ENCODE measurements around the gene COL5A3.

- TF ChIP-seq CTCF (IDR thresholded peaks at IDR 0.05; ENCODE audit: poor library complexity), result no peak
- TF ChIP-seq EZH2 (IDR thresholded peaks at IDR 0.05; ENCODE audit: borderline replicate concordance), result no peak
- TF ChIP-seq EZH2phosphoT487 (IDR thresholded peaks at IDR 0.05; ENCODE audit: low read depth, severe bottlenecking, unreplicated experiment), result no peak
These were observed 14.3 kb downstream of the COL5A3 start for GRCh38 chr19:9995999-9996398.

Measured in hepatocyte (in vitro differentiated cells).